SK-N-MC (cell line): ENCODE results near the gene ASCC3.
"Not testable (repeated sequence)": the region's sequence is repeated elsewhere in the genome, so short reads cannot be mapped to it uniquely, and the experiment has no call there.

Experiments
- DNase-seq: peaks from one replicate; pipeline ENCODE4 v3.0.0-alpha.2; 2011; ENCODE audit warnings: low read depth, low spot score
- H3K27ac ChIP-seq: fragments of 200-600 bp; sonication (generic); 2 replicates; pipeline ENCODE4 v1.5.1; 2016; ENCODE audit warnings: mixed run types
- H3K36me3 ChIP-seq: fragments of 200-600 bp; sonication (generic); 2 replicates; pipeline ENCODE4 v1.6.1; 2017; ENCODE audit warnings: antibody characterized with exemption, low read length, mixed read lengths; ENCODE audit not compliant: insufficient read depth
- H3K4me3 ChIP-seq: fragments of 200-600 bp; sonication (generic); 2 replicates; pipeline ENCODE4 v1.5.1; 2016
- H3K9ac ChIP-seq: fragments of 200-600 bp; sonication (generic); 2 replicates; pipeline ENCODE4 v1.8.0; 2017; ENCODE audit warnings: mixed run types, mixed read lengths; ENCODE audit not compliant: insufficient read length
- H3K9me3 ChIP-seq: fragments of 200-600 bp; sonication (generic); 2 replicates; pipeline ENCODE4 v1.6.1; 2017; ENCODE audit warnings: low read depth, mild to moderate bottlenecking, antibody characterized with exemption, low read length, moderate library complexity, mixed read lengths
- EZH2 ChIP-seq: fragments of 200-600 bp; sonication (generic); IDR thresholded peaks from one replicate; pipeline ENCODE4 v1.6.1; 2017; ENCODE audit warnings: antibody characterized with exemption
- FOXP2 ChIP-seq: optimal IDR thresholded peaks from 2 replicates; pipeline ENCODE3; 2011; ENCODE audit warnings: mild to moderate bottlenecking, moderate library complexity; ENCODE audit not compliant: insufficient read depth; ENCODE audit errors: extremely low read length, control extremely low read depth
- POLR2AphosphoS5 ChIP-seq: IDR thresholded peaks from 2 replicates; pipeline ENCODE4 v1.6.1; 2012; ENCODE audit warnings: mild to moderate bottlenecking, low read depth, low read length, borderline replicate concordance

Gene ASCC3

DNA sequence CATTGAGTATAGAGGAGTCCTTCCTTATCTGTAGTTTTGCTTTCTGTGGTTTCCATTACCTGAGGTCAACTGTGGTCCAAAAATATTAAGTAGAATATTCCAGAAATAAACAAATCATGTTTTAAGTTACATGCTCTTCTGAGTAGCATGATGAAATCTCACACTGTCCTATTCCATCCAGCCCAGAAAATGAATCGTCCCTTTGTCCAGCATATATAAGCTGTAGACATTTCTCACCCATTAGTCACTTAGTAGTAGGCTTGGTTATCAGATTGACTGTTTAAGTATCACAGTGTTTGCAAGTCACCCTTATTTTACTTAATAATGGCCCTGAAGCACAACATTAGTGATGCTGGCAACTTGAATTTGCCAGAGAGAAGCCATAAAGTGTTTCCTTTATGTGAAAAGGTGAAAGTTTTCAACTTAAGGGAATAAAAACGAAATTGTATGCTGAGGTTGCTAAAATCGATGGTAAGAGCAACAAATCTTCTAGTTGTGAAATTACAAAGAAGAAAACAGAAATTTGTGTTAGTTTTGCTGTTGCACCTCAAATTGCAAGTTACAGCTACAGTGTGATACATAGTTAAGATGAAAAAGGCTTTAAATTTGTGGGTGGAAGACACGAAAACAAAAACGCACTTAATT, 217.8 kb downstream of the ASCC3 start:
- Histone ChIP-seq H3K9ac (no peak overlapping the region), H3K27ac (no peak overlapping the region), H3K36me3 (no peaks in the 10 kb centered on the region), H3K4me3 (no peak overlapping the region), H3K9me3 (no peaks in the 10 kb centered on the region)
- TF ChIP-seq POLR2AphosphoS5 (no peak), FOXP2 (no peak), EZH2 (no peak)
- no peak for DNase-seq

DNA sequence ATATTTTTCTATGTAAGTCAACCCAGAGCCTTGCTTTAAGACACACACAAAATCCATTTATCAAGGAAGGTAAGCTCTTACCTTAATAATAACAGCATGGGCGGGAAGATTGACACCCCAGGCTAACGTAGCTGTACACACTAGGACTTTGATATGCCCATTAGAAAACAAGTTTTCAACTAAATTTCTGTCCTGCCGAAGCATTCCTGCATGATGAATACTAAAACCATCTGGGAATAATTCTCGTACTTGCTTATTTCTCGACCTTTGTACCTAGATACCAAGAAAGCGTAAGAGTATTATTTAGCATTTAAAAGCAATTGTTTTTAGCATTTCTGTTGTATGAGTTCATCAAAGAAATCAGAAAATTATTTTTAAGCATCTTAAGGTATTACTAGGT, 218.9 kb downstream of the ASCC3 start:
- DNase-seq = no peak
- Histone ChIP-seq H3K9ac (no peak overlapping the region), H3K36me3 (no peaks in the 10 kb centered on the region), H3K9me3 (no peaks in the 10 kb centered on the region), H3K4me3 (no peak overlapping the region), H3K27ac (no peak overlapping the region)
- TF ChIP-seq EZH2 (no peak), POLR2AphosphoS5 (no peak), FOXP2 (no peak)

DNA sequence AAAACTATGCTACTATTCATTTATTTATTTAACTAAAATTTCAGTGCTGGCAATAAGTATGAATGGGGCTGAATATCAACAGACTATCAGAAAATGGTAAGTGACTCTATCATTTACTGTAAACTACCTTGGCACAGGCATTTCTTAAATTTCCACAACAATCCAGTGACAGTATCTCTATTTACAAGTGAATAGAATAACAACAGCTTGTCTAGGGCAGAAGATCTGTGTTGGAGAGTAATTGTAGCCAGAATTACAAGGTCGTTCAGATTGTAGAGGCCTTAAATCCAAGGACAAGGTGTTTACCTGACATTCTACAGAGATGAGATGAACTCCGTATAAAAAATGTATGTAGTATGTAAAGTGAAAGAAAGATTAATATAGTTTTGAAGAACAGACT, 222.6 kb downstream of the ASCC3 start:
- TF ChIP-seq POLR2AphosphoS5 (no peak), FOXP2 (no peak), EZH2 (no peak)
- Histone ChIP-seq H3K9me3 (no peaks in the 10 kb centered on the region), H3K9ac (no peak overlapping the region), H3K4me3 (no peak overlapping the region), H3K36me3 (peaks cover 6% of the 10 kb centered on the region; the same call in 1 of the 2 replicates), H3K27ac (no peak overlapping the region)
- DNase-seq = no peak

DNA sequence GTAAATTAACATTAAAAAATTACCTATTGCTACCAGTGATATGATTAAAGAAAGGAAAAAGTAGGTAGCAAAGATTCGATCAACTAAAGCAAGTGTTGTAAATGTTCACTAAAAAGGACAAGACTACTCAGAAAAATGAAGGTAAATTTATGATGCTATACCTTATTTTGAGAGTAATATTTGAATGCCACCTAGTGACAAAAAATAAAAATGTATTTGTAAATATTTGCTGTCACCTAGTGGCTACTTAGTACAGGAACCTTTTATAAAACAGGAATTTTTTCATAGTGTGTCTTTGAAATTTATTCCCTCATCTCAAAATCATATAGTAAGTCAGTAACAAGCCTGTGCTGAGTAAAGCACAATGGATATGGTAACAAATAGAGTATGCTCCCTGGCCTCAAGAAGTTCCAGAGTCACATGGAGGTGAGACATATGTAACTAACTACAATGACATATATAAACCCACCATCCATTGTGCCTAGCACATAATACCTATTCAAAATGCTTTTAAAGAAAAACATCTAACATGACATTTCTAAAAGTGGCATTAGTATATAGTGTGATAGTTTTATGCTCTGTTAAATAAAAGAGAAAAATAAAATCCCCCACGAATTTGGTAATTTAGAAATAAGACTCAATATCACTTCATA, 223.3 kb downstream of the ASCC3 start:
- Histone ChIP-seq H3K9ac (no peak overlapping the region), H3K4me3 (no peak overlapping the region), H3K9me3 (no peaks in the 10 kb centered on the region), H3K27ac (no peak overlapping the region), H3K36me3 (peaks cover 6% of the 10 kb centered on the region; the same call in 1 of the 2 replicates)
- TF ChIP-seq EZH2 = no peak
- DNase-seq = no peak

DNA sequence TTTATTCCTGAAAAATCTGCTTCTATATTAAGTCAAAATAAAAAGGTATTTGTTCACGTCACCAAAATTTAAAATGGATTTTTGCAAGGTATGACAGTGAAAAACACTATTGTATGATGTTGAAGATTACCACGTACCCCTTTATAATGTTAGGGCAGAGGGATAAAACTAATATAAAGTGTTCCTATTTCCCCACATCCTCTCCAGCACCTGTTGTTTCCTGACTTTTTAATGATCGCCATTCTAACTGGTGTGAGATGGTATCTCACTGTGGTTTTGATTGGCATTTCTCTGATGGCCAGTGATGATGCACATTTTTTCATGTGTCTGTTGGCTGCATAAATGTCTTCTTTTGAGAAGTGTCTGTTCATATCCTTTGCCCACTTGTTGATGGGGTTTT, 240.0 kb downstream of the ASCC3 start:
- DNase-seq, H3K9ac ChIP-seq, H3K9me3 ChIP-seq, H3K27ac ChIP-seq, H3K4me3 ChIP-seq: not testable (repeated sequence)
- H3K36me3 ChIP-seq = peaks cover 51% of the 10 kb centered on the region

DNA sequence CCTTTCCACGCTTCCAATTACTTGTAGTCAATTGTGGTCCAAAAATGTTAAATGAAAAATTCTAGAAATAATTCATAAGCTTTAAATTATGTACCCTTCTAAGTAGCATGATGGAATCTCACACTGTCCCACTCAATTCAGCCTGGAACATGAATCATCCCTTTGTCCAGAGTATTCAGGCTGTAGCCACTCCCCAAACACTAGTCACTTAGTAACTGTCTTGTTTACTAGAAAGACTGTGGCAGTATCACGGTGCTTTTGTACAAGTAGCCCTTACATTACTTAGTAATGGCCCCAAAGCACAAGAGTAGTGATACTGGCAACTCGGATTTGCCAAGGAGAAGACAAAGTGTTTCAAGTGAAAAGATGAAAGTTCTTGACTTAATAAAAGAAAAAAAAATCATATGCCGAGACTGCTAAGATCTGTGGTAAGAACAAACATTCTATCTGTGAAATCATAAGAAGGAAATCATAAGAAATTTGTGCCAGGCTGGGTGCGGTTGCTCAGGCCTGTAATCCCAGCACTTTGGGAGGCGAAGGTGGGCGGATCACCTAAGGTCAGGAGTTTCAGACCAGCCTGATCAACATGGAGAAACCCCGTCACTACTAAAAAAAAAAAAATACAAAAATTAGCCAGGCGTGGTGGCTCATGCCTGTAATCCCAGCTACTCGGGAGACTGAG, 247.9 kb downstream of the ASCC3 start:
- TF ChIP-seq FOXP2 (no peak), POLR2AphosphoS5 (no peak), EZH2 (no peak)
- DNase-seq = no peak
- H3K9me3 ChIP-seq = no peaks in the 10 kb centered on the region
- peaks cover 23% of the 10 kb centered on the region for H3K36me3 ChIP-seq
- no peak overlapping the region for H3K27ac ChIP-seq
- no peak overlapping the region for H3K9ac ChIP-seq
- H3K4me3 ChIP-seq = no peak overlapping the region

DNA sequence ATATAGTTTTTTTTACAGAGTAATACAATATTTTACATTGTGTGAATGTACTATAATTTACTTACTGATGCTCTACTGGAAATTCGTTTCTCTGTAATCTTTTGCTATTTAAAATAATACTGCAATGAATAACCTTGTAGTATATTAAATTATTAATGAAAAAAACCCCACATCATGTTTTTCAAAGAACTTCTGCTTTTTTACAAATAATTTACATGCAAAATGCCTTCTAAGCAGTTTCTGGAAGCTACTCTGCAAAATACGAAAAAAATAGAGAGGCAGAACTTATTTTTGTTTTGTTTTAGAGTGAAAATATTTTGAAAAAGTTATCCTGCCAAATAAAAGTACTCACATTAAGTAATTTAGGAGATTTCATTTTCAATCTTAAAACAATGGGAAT, 250.6 kb downstream of the ASCC3 start:
- Histone ChIP-seq H3K36me3 (peaks cover 5% of the 10 kb centered on the region; the same call in 1 of the 2 replicates), H3K9ac (no peak overlapping the region), H3K4me3 (no peak overlapping the region), H3K9me3 (no peaks in the 10 kb centered on the region), H3K27ac (no peak overlapping the region)
- no peak for DNase-seq
- no peak for TF ChIP-seq POLR2AphosphoS5
- TF ChIP-seq EZH2 = no peak
- TF ChIP-seq FOXP2 = no peak

DNA sequence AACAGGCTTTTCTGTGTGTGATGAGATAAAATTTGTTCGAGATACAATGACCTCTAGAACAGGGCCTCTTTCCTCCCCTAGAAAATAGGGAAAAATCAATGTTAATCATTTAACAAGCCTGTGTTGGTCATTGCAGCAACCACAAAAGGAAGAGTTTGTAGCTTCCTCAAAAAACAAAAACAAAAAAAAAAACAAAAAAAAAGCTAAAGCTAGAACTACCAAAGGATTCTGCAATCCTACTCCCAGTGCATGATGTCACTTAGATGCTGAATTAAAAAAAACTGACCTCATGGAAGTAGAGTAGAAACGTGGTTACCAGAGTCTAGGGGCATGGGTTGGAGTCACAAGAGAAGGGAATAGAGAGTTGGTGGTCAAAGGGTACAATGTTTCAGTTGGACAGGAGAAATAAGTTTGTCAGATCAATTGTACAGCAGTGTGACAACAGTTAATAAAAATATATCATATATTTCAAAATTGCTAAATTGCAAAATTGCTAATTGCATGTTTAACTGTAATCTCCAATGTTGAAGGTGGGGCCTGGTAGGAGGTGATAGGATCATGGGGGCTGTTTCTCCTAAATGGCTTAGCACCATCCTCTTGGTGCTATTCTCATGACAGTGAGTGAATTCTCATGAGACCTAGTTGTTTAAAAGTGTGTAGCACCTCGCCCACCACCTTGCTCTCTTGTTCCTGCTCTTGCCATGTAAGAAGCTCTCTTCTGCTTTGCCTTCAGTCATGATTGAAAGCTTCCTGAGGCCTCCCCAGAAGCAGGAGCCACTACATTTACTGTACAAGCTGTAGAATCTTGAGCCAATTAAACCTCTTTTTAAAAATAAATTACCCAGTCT, 253.0 kb downstream of the ASCC3 start:
- Histone ChIP-seq H3K36me3 (peaks cover 5% of the 10 kb centered on the region; the same call in 1 of the 2 replicates), H3K4me3 (no peak overlapping the region), H3K9me3 (no peaks in the 10 kb centered on the region), H3K27ac (no peak overlapping the region), H3K9ac (no peak overlapping the region)
- DNase-seq = no peak
- TF ChIP-seq POLR2AphosphoS5 (no peak), EZH2 (no peak), FOXP2 (no peak)
